HepG2 (cell line): ENCODE results near the gene MYH9. TPM values are rescaled to one million over a fixed set of nuclear protein-coding genes. Genes with fewer than 3 reads are reported as not detected.

Experiments
- BATF2 ChIP-seq: sonication (generic); formaldehyde crosslinking; IDR thresholded peaks from 2 replicates; pipeline ENCODE4 v1.8.0; 2022; ENCODE audit warnings: mild to moderate bottlenecking, missing genetic modification reagents, moderate library complexity
- FOXK1 ChIP-seq: sonication (generic); formaldehyde crosslinking; IDR thresholded peaks from 2 replicates; pipeline ENCODE4 v1.4.0; 2020; ENCODE audit warnings: low read depth, missing genetic modification reagents, borderline replicate concordance
- GMEB2 ChIP-seq: IDR thresholded peaks from 2 replicates; pipeline ENCODE4 v1.6.1; 2016; ENCODE audit warnings: missing biosample characterization, missing genetic modification reagents, low read depth
- GZF1 ChIP-seq: sonication (generic); formaldehyde crosslinking; IDR thresholded peaks from 2 replicates; pipeline ENCODE4 v1.5.1; 2020; ENCODE audit warnings: mild to moderate bottlenecking, missing genetic modification reagents
- HOXA3 ChIP-seq: sonication (generic); formaldehyde crosslinking; IDR thresholded peaks from 2 replicates; pipeline ENCODE4 v1.5.0; 2020; ENCODE audit warnings: missing genetic modification reagents
- NPAS2 ChIP-seq: sonication (generic); formaldehyde crosslinking; IDR thresholded peaks from 2 replicates; pipeline ENCODE4 v1.8.0; 2022; ENCODE audit warnings: mild to moderate bottlenecking, missing genetic modification reagents, borderline replicate concordance
- SMYD3 ChIP-seq: sonication (generic); formaldehyde crosslinking; IDR thresholded peaks from 2 replicates; pipeline ENCODE4 v1.8.1; 2023; ENCODE audit warnings: mild to moderate bottlenecking, missing genetic modification reagents
- STAG1 ChIP-seq: sonication (generic); formaldehyde crosslinking; IDR thresholded peaks from 2 replicates; pipeline ENCODE4 v1.4.0; 2020; ENCODE audit warnings: missing genetic modification reagents
- ZBTB38 ChIP-seq: sonication (generic); formaldehyde crosslinking; IDR thresholded peaks from 2 replicates; pipeline ENCODE4 v1.5.1; 2020; ENCODE audit warnings: mild to moderate bottlenecking, missing genetic modification reagents
- ZNF142 ChIP-seq: sonication (generic); formaldehyde crosslinking; IDR thresholded peaks from 2 replicates; pipeline ENCODE4 v1.4.0; 2020; ENCODE audit warnings: missing genetic modification reagents
- ZNF207 ChIP-seq: fragments of 450-650 bp; IDR thresholded peaks from 2 replicates; pipeline ENCODE4 v1.6.1; 2016; ENCODE audit warnings: antibody characterized with exemption, borderline replicate concordance
- ZNF383 ChIP-seq: sonication (generic); formaldehyde crosslinking; IDR thresholded peaks from 2 replicates; pipeline ENCODE4 v1.4.0; 2020; ENCODE audit warnings: missing genetic modification reagents, mild to moderate bottlenecking, borderline replicate concordance
- ZNF558 ChIP-seq: sonication (generic); formaldehyde crosslinking; IDR thresholded peaks from 2 replicates; pipeline ENCODE4 v1.9.0; 2022; ENCODE audit warnings: mild to moderate bottlenecking, missing genetic modification reagents, borderline replicate concordance
- ZNF672 ChIP-seq: sonication (generic); formaldehyde crosslinking; IDR thresholded peaks from 2 replicates; pipeline ENCODE4 v1.8.1; 2022; ENCODE audit warnings: missing genetic modification reagents
- ZNF704 ChIP-seq: sonication (generic); formaldehyde crosslinking; IDR thresholded peaks from 2 replicates; pipeline ENCODE4 v1.8.1; 2023; ENCODE audit warnings: mild to moderate bottlenecking, inconsistent platforms, moderate library complexity, missing genetic modification reagents, borderline replicate concordance
- ZNF781 ChIP-seq: sonication (generic); formaldehyde crosslinking; IDR thresholded peaks from 2 replicates; pipeline ENCODE4 v1.5.1; 2020; ENCODE audit warnings: borderline replicate concordance, mild to moderate bottlenecking, missing genetic modification reagents; ENCODE audit errors: not compliant biosample characterization
- ZNF784 ChIP-seq: sonication (generic); formaldehyde crosslinking; IDR thresholded peaks from 2 replicates; pipeline ENCODE4 v1.5.1; 2020; ENCODE audit warnings: missing genetic modification reagents, mild to moderate bottlenecking, borderline replicate concordance
- ZSCAN30 ChIP-seq: sonication (generic); formaldehyde crosslinking; IDR thresholded peaks from 2 replicates; pipeline ENCODE4 v1.5.0; 2020; ENCODE audit warnings: mild to moderate bottlenecking, missing genetic modification reagents
- polyA plus RNA-seq, 8 experiments: library from polyadenylated mRNA; depleted of rRNA in 3 of 8; stranded (reverse) in 7 of 8; unstranded in 1 of 8; fragments of >200 nt; fragmentation: Illumina TruSeq in 4 of 8; extraction: Trizol in 4 of 8; gene quantifications; 2 replicates each; pipeline versions ENCODE4 v1.2.1 to v1.2.3, GENCODE V29; 2011 to 2016; ENCODE audit warnings: low read depth in 4 of 8, missing spikeins in 1 of 8, mixed read lengths in 1 of 8; ENCODE audit not compliant: insufficient read depth in 1 of 8
- total RNA-seq, 5 experiments: library from RNA; depleted of rRNA; stranded (reverse); fragments of >200 nt; fragmentation: Illumina TruSeq; extraction: Trizol; gene quantifications; 2 replicates each; pipeline ENCODE4 v1.2.3, GENCODE V29; 2016; ENCODE audit warnings: low read depth in 1 of 5

The MYH9 gene
- total and polyA plus RNA-seq, 2 of the 13 experiments (the other 11 are each of a cell fraction or from before 2014, with no cell fraction given): 50.7 to 98.5 TPM

- TF ChIP-seq ZNF383 (CRISPR knock-in tag) (no peak), GZF1 (CRISPR knock-in tag) (no peak), GMEB2 (CRISPR knock-in tag) (no peak), ZNF142 (CRISPR knock-in tag) (peak; percentile 83; the same call in 1 of the 2 replicates), ZBTB38 (CRISPR knock-in tag) (no peak), ZNF704 (CRISPR knock-in tag) (no peak), HOXA3 (CRISPR knock-in tag) (0 out of 2 replicates have a peak, but pooled peaks have one; percentile 33), ZNF672 (CRISPR knock-in tag) (no peak), ZNF781 (CRISPR knock-in tag) (no peak), BATF2 (CRISPR knock-in tag) (no peak), FOXK1 (CRISPR knock-in tag) (no peak), ZSCAN30 (CRISPR knock-in tag) (no peak), ZNF784 (peak; percentile 81), ZNF558 (CRISPR knock-in tag) (peak; percentile 30; the same call in 1 of the 2 replicates), STAG1 (no peak; the same call in 1 of the 2 replicates), SMYD3 (CRISPR knock-in tag) (no peak), NPAS2 (no peak), ZNF207 (no peak)
Observed at GRCh38 chr22:36387709-36387958, 133 bp downstream of the MYH9 start (continued).
